ENCODE results near the gene PFKP. TPM values are rescaled to one million over a fixed set of nuclear protein-coding genes. Genes with fewer than 3 reads are reported as not detected.

PFKP gene
- total and polyA plus RNA-seq, 4 experiments from 2014 or later = 62.4 to 83.6 (median 73.2) TPM

GRCh38 chr10:3109196-3109595 is 41.8 kb downstream of the PFKP start:
- Histone ChIP-seq H3K27me3 (ENCODE audit: insufficient read depth, low read length) (no peaks in the 10 kb centered on the region), H3K36me3 (ENCODE audit: insufficient read depth, low read length) (peaks cover 73% of the 10 kb centered on the region), H3K9me3 (ENCODE audit: control insufficient read depth in 1 of 2, low read length in 2 of 2) (no peaks in the 10 kb centered on the region), H3K4me1 (ENCODE audit: insufficient read depth, low read length) (no peaks in the 10 kb centered on the region), H3K27ac (ENCODE audit: low read depth, low read length) (no peak overlapping the region), H3K4me3 (ENCODE audit: low read length in 2 of 2) (no peak overlapping the region)
- Mint-ChIP-seq H3K4me3 (no peak overlapping the region), H3K9me3 (no peaks in the 10 kb centered on the region), H3K4me1 (peaks cover 0 to 6% (median 0%) of the 10 kb centered on the region in 4 donors), H3K36me3 (peaks cover 48 to 75% of the 10 kb centered on the region in 2 donors), H3K27me3 (no peaks in the 10 kb centered on the region), H3K27ac (no peak overlapping the region)
- intact Hi-C loops (cut with micrococcal nuclease) = no loop called here
- DNase-seq = no peak
- ChIA-PET CTCF (ENCODE audit: partially characterized antibody) (no interaction called here), POLR2A (ENCODE audit: partially characterized antibody) (no interaction called here)

GRCh38 chr10:3109633-3110032 is 42.3 kb downstream of the PFKP start:
- H3K4me3 Mint-ChIP-seq = no peak overlapping the region
- H3K9me3 ChIP-seq (ENCODE audit: control insufficient read depth in 1 of 2, low read length in 2 of 2) = no peaks in the 10 kb centered on the region
- H3K27ac Mint-ChIP-seq = no peak overlapping the region
- H3K27me3 ChIP-seq (ENCODE audit: insufficient read depth, low read length) = no peaks in the 10 kb centered on the region
- no peak for DNase-seq
- H3K27ac ChIP-seq (ENCODE audit: low read depth, low read length) = no peak overlapping the region
- H3K4me1 Mint-ChIP-seq = peaks cover 0 to 6% (median 0%) of the 10 kb centered on the region in 4 donors
- no peak overlapping the region for H3K4me3 ChIP-seq (ENCODE audit: low read length in 2 of 2)
- no peaks in the 10 kb centered on the region for H3K9me3 Mint-ChIP-seq
- H3K36me3 Mint-ChIP-seq = peaks cover 44 to 75% of the 10 kb centered on the region in 2 donors
- ChIA-PET CTCF (ENCODE audit: partially characterized antibody) (interaction anchor here (1.0 kb wide), 1 partner anchor 16 kb away, joined by 3 read pairs; no protein-coding TSS in a partner anchor), POLR2A (ENCODE audit: partially characterized antibody) (no interaction called here)
- peaks cover 75% of the 10 kb centered on the region for H3K36me3 ChIP-seq (ENCODE audit: insufficient read depth, low read length)
- intact Hi-C loops (cut with micrococcal nuclease) = no loop called here
- no peaks in the 10 kb centered on the region for H3K4me1 ChIP-seq (ENCODE audit: insufficient read depth, low read length)
- no peaks in the 10 kb centered on the region for H3K27me3 Mint-ChIP-seq

GRCh38 chr10:3110782-3111620 is 43.7 kb downstream of the PFKP start:
- CTCF ChIA-PET (ENCODE audit: partially characterized antibody) = no interaction called here

GRCh38 chr10:3111621-3112163 is 44.3 kb downstream of the PFKP start:
- Histone ChIP-seq H3K4me3 (ENCODE audit: low read length in 2 of 2) (no peak overlapping the region), H3K4me1 (ENCODE audit: insufficient read depth, low read length) (no peaks in the 10 kb centered on the region), H3K36me3 (ENCODE audit: insufficient read depth, low read length) (peaks cover 79% of the 10 kb centered on the region), H3K9me3 (ENCODE audit: control insufficient read depth in 1 of 2, low read length in 2 of 2) (no peaks in the 10 kb centered on the region), H3K27me3 (ENCODE audit: insufficient read depth, low read length) (no peaks in the 10 kb centered on the region), H3K27ac (ENCODE audit: low read depth, low read length) (no peak overlapping the region)
- H3K27ac Mint-ChIP-seq = no peak overlapping the region
- peaks cover 0 to 6% (median 0%) of the 10 kb centered on the region in 4 donors for H3K4me1 Mint-ChIP-seq
- DNase-seq = no peak
- H3K4me3 Mint-ChIP-seq = no peak overlapping the region
- ChIA-PET CTCF (ENCODE audit: partially characterized antibody) (no interaction called here), POLR2A (ENCODE audit: partially characterized antibody) (no interaction called here)
- intact Hi-C loops (cut with micrococcal nuclease) = no loop called here
- peaks cover 56 to 82% of the 10 kb centered on the region in 2 donors for H3K36me3 Mint-ChIP-seq
- no peaks in the 10 kb centered on the region for H3K9me3 Mint-ChIP-seq
- no peaks in the 10 kb centered on the region for H3K27me3 Mint-ChIP-seq

More at GRCh38 chr10:3110782-3111620, 43.7 kb downstream of the PFKP start:
- Mint-ChIP-seq H3K4me1 (peaks cover 0 to 6% (median 0%) of the 10 kb centered on the region in 4 donors), H3K36me3 (peaks cover 49 to 75% of the 10 kb centered on the region in 2 donors), H3K9me3 (no peaks in the 10 kb centered on the region), H3K27ac (peak overlapping the region in 1 of 7 donors; percentile 14), H3K27me3 (no peaks in the 10 kb centered on the region), H3K4me3 (no peak overlapping the region)
- H3K27me3 ChIP-seq (ENCODE audit: insufficient read depth, low read length) = no peaks in the 10 kb centered on the region
- intact Hi-C loops (cut with micrococcal nuclease) = no loop called here
- H3K9me3 ChIP-seq (ENCODE audit: control insufficient read depth in 1 of 2, low read length in 2 of 2) = no peaks in the 10 kb centered on the region
- no peak overlapping the region for H3K4me3 ChIP-seq (ENCODE audit: low read length in 2 of 2)
- no peak for DNase-seq
- peaks cover 72% of the 10 kb centered on the region for H3K36me3 ChIP-seq (ENCODE audit: insufficient read depth, low read length)
- POLR2A ChIA-PET (ENCODE audit: partially characterized antibody) = no interaction called here
- no peaks in the 10 kb centered on the region for H3K4me1 ChIP-seq (ENCODE audit: insufficient read depth, low read length)
- H3K27ac ChIP-seq (ENCODE audit: low read depth, low read length) = no peak overlapping the region

GRCh38 chr10:3113343-3113720 is 46.0 kb downstream of the PFKP start:
- H3K36me3 Mint-ChIP-seq = peaks cover 68 to 83% of the 10 kb centered on the region in 2 donors

GRCh38 chr10:3115685-3116084 is 48.3 kb downstream of the PFKP start:
- H3K27ac Mint-ChIP-seq = no peak overlapping the region
- peaks cover 0 to 4% (median 0%) of the 10 kb centered on the region in 4 donors for H3K4me1 Mint-ChIP-seq
- Histone ChIP-seq H3K36me3 (ENCODE audit: insufficient read depth, low read length) (peaks cover 59% of the 10 kb centered on the region), H3K9me3 (ENCODE audit: control insufficient read depth in 1 of 2, low read length in 2 of 2) (no peaks in the 10 kb centered on the region), H3K4me3 (ENCODE audit: low read length in 2 of 2) (no peak overlapping the region), H3K27ac (ENCODE audit: low read depth, low read length) (no peak overlapping the region), H3K27me3 (ENCODE audit: insufficient read depth, low read length) (no peaks in the 10 kb centered on the region), H3K4me1 (ENCODE audit: insufficient read depth, low read length) (no peaks in the 10 kb centered on the region)
- ChIA-PET POLR2A (ENCODE audit: partially characterized antibody) (no interaction called here), CTCF (ENCODE audit: partially characterized antibody) (no interaction called here)
- no peak for DNase-seq
- peaks cover 60 to 83% of the 10 kb centered on the region in 2 donors for H3K36me3 Mint-ChIP-seq
- H3K4me3 Mint-ChIP-seq = no peak overlapping the region
- no peaks in the 10 kb centered on the region for H3K27me3 Mint-ChIP-seq
- H3K9me3 Mint-ChIP-seq = no peaks in the 10 kb centered on the region
- intact Hi-C loops (cut with micrococcal nuclease) = no loop called here

More at GRCh38 chr10:3113343-3113720, 46.0 kb downstream of the PFKP start:
- Mint-ChIP-seq H3K9me3 (no peaks in the 10 kb centered on the region), H3K4me1 (peaks cover 0 to 6% (median 0%) of the 10 kb centered on the region in 4 donors), H3K27me3 (no peaks in the 10 kb centered on the region), H3K27ac (no peak overlapping the region), H3K4me3 (no peak overlapping the region)
- no peak for DNase-seq
- Histone ChIP-seq H3K36me3 (ENCODE audit: insufficient read depth, low read length) (peaks cover 74% of the 10 kb centered on the region), H3K27me3 (ENCODE audit: insufficient read depth, low read length) (no peaks in the 10 kb centered on the region), H3K4me1 (ENCODE audit: insufficient read depth, low read length) (no peaks in the 10 kb centered on the region), H3K9me3 (ENCODE audit: control insufficient read depth in 1 of 2, low read length in 2 of 2) (no peaks in the 10 kb centered on the region), H3K4me3 (ENCODE audit: low read length in 2 of 2) (no peak overlapping the region), H3K27ac (ENCODE audit: low read depth, low read length) (no peak overlapping the region)
- intact Hi-C loops (cut with micrococcal nuclease) = no loop called here
- ChIA-PET POLR2A (ENCODE audit: partially characterized antibody) (no interaction called here), CTCF (ENCODE audit: partially characterized antibody) (no interaction called here)

GRCh38 chr10:3116508-3117100 is 49.3 kb downstream of the PFKP start:
- Histone ChIP-seq H3K27me3 (ENCODE audit: insufficient read depth, low read length) (no peaks in the 10 kb centered on the region), H3K4me1 (ENCODE audit: insufficient read depth, low read length) (no peaks in the 10 kb centered on the region), H3K36me3 (ENCODE audit: insufficient read depth, low read length) (peaks cover 50% of the 10 kb centered on the region), H3K27ac (ENCODE audit: low read depth, low read length) (no peak overlapping the region), H3K9me3 (ENCODE audit: control insufficient read depth in 1 of 2, low read length in 2 of 2) (no peaks in the 10 kb centered on the region), H3K4me3 (ENCODE audit: low read length in 2 of 2) (no peak overlapping the region)
- H3K27me3 Mint-ChIP-seq = no peaks in the 10 kb centered on the region
- no peak overlapping the region for H3K4me3 Mint-ChIP-seq
- H3K9me3 Mint-ChIP-seq = no peaks in the 10 kb centered on the region
- peak overlapping the region in 2 of 7 donors; percentile 6 to 65 for H3K27ac Mint-ChIP-seq
- intact Hi-C loops (cut with micrococcal nuclease) = no loop called here
- ChIA-PET CTCF (ENCODE audit: partially characterized antibody) (no interaction called here), POLR2A (ENCODE audit: partially characterized antibody) (no interaction called here)
- DNase-seq = no peak
- H3K4me1 Mint-ChIP-seq = no peaks in the 10 kb centered on the region
- H3K36me3 Mint-ChIP-seq = peaks cover 51 to 81% of the 10 kb centered on the region in 2 donors

Measured in CD4-positive, alpha-beta memory T cell (primary cell).